GM23338 (cell line): ENCODE measurements around the gene BCDIN3D. TPM values are rescaled to one million over a fixed set of nuclear protein-coding genes. Genes with fewer than 3 reads are reported as not detected.

Source experiments
- ATAC-seq: fragments of 200-7000 bp; cut with Tn5 transposase; 3 replicates; pipeline ENCODE4 v1.9.1; 2020
- DNase-seq: peaks from one replicate; pipeline ENCODE4 v3.0.0-alpha.2; 2015; ENCODE audit warnings: low spot score
- H2AFZ ChIP-seq: fragments of 200-600 bp; sonication (generic); 2 replicates; pipeline ENCODE4 v1.8.0; 2016; ENCODE audit warnings: antibody characterized with exemption, mild to moderate bottlenecking, moderate library complexity
- H3F3A ChIP-seq: fragments of 200-600 bp; sonication (generic); replicated peaks from 2 replicates; pipeline ENCODE4 v1.8.0; 2017; ENCODE audit warnings: antibody characterized with exemption, mixed run types, low read depth
- H3K27ac ChIP-seq: fragments of 200-600 bp; sonication (generic); 2 replicates; pipeline ENCODE4 v1.6.1; 2016; ENCODE audit warnings: low read depth
- H3K27me3 ChIP-seq: fragments of 200-600 bp; sonication (generic); 2 replicates; pipeline ENCODE4 v1.8.0; 2016; ENCODE audit warnings: mild to moderate bottlenecking, mixed run types, moderate library complexity; ENCODE audit not compliant: insufficient read depth
- H3K36me3 ChIP-seq: fragments of 200-600 bp; sonication (generic); 2 replicates; pipeline ENCODE4 v1.8.0; 2016; ENCODE audit warnings: mild to moderate bottlenecking; ENCODE audit not compliant: insufficient read depth
- H3K4me1 ChIP-seq: fragments of 200-600 bp; sonication (generic); 2 replicates; pipeline ENCODE4 v1.8.0; 2016; ENCODE audit warnings: mild to moderate bottlenecking, moderate library complexity; ENCODE audit not compliant: insufficient read depth
- H3K4me2 ChIP-seq: fragments of 200-600 bp; sonication (generic); 2 replicates; pipeline ENCODE4 v1.7.1; 2017; ENCODE audit warnings: mixed run types
- H3K4me3 ChIP-seq: fragments of 200-600 bp; sonication (generic); 2 replicates; pipeline ENCODE4 v1.6.1; 2016; ENCODE audit warnings: mixed run types
- H3K79me2 ChIP-seq: fragments of 200-600 bp; sonication (generic); replicated peaks from 2 replicates; pipeline ENCODE4 v1.8.0; 2017; ENCODE audit warnings: mild to moderate bottlenecking; ENCODE audit not compliant: insufficient read depth
- H3K9me2 ChIP-seq: fragments of 200-600 bp; sonication (generic); 2 replicates; pipeline ENCODE4 v1.8.0; 2017; ENCODE audit not compliant: insufficient read depth
- H4K20me1 ChIP-seq: fragments of 200-600 bp; sonication (generic); replicated peaks from 2 replicates; pipeline ENCODE4 v1.8.0; 2017; ENCODE audit warnings: mild to moderate bottlenecking; ENCODE audit not compliant: insufficient read depth
- H3K27ac Mint-ChIP-seq: 2 replicates; pipeline ENCODE4 v1.8.0; 2020; ENCODE audit warnings: inconsistent platforms, mild to moderate bottlenecking, moderate library complexity, mixed read lengths
- H3K27me3 Mint-ChIP-seq: 3 replicates; pipeline ENCODE4 v1.8.0; 2022; ENCODE audit warnings: low read depth, mild to moderate bottlenecking, moderate library complexity, mixed read lengths, inconsistent platforms; ENCODE audit not compliant: insufficient read depth, poor library complexity
- H3K36me3 Mint-ChIP-seq: 3 replicates; pipeline ENCODE4 v1.8.0; 2021; ENCODE audit warnings: low read depth, mild to moderate bottlenecking, inconsistent platforms, moderate library complexity, mixed read lengths
- H3K4me1 Mint-ChIP-seq: 3 replicates; pipeline ENCODE4 v1.8.0; 2020; ENCODE audit warnings: mild to moderate bottlenecking, inconsistent platforms, mixed read lengths
- H3K4me3 Mint-ChIP-seq: 3 replicates; pipeline ENCODE4 v1.8.0; 2021; ENCODE audit warnings: moderate library complexity, mild to moderate bottlenecking, inconsistent platforms, mixed read lengths
- H3K9me3 Mint-ChIP-seq: 3 replicates; pipeline ENCODE4 v1.8.0; 2020; ENCODE audit warnings: moderate library complexity, mild to moderate bottlenecking, inconsistent platforms, mixed read lengths
- CREB1 ChIP-seq: fragments of 250-450 bp; sonication (Bioruptor Pico); IDR thresholded peaks from 2 replicates; pipeline ENCODE4 v1.5.0; 2020; ENCODE audit warnings: low read depth, mild to moderate bottlenecking, moderate library complexity
- EZH2 ChIP-seq: fragments of 200-600 bp; sonication (generic); IDR thresholded peaks from one replicate; pipeline ENCODE4 v1.8.0; 2017; ENCODE audit warnings: antibody characterized with exemption, mild to moderate bottlenecking, low read depth; ENCODE audit not compliant: unreplicated experiment
- EZH2phosphoT487 ChIP-seq: fragments of 200-600 bp; sonication (generic); IDR thresholded peaks from one replicate; pipeline ENCODE4 v1.8.1; 2018; ENCODE audit warnings: antibody characterized with exemption; ENCODE audit not compliant: unreplicated experiment
- JUNB ChIP-seq: IDR thresholded peaks from one replicate; pipeline ENCODE4 v1.6.1; 2016; ENCODE audit warnings: antibody characterized with exemption; ENCODE audit not compliant: unreplicated experiment
- NANOG ChIP-seq: IDR thresholded peaks from 2 replicates; pipeline ENCODE4 v1.6.1; 2016; ENCODE audit warnings: antibody characterized with exemption, borderline replicate concordance
- POLR2AphosphoS5 ChIP-seq: IDR thresholded peaks from 2 replicates; pipeline ENCODE4 v1.6.1; 2016; ENCODE audit warnings: antibody characterized with exemption, low read depth
- STAT1 ChIP-seq: IDR thresholded peaks from one replicate; pipeline ENCODE4 v1.6.1; 2016; ENCODE audit warnings: antibody characterized with exemption; ENCODE audit not compliant: unreplicated experiment
- ZNF114 ChIP-seq: fragments of 250-450 bp; sonication (Bioruptor Pico); IDR thresholded peaks from 2 replicates; pipeline ENCODE4 v1.5.0; 2020; ENCODE audit warnings: mild to moderate bottlenecking, moderate library complexity
- ZNF331 ChIP-seq: fragments of 250-450 bp; sonication (Bioruptor Pico); IDR thresholded peaks from 2 replicates; pipeline ENCODE4 v1.5.0; 2020; ENCODE audit warnings: low read depth, mild to moderate bottlenecking, moderate library complexity
- polyA plus RNA-seq: library from polyadenylated mRNA; unstranded; fragments of >200 nt; fragmentation: Nextera tagmentation; extraction: Ambion mirVana; gene quantifications from 2 replicates; pipeline ENCODE4 v1.2.1, GENCODE V29; 2016
- total RNA-seq: library from RNA; depleted of rRNA; stranded (reverse); fragments of >200 nt; shearing (Covaris generic); gene quantifications from 2 replicates; pipeline ENCODE4 v1.2.3, GENCODE V29; 2014
- TF ChIP-seq, protein P1 (sequence below): fragments of 250-450 bp; sonication (Bioruptor Pico); IDR thresholded peaks from 2 replicates; pipeline ENCODE4 v1.5.0; 2020; ENCODE audit warnings: mild to moderate bottlenecking, moderate library complexity
- TF ChIP-seq, protein P2 (sequence below): IDR thresholded peaks from one replicate; pipeline ENCODE4 v1.6.1; 2018; ENCODE audit warnings: antibody characterized with exemption; ENCODE audit not compliant: unreplicated experiment
- TF ChIP-seq, protein P3 (sequence below), 2 experiments: fragments of 200-600 bp in 1 of 2; sonication (generic) in 1 of 2; conservative IDR thresholded peaks; 2 replicates each; pipeline versions ENCODE4 v1.5.1 to v1.6.1; 2016 to 2017; ENCODE audit warnings: antibody characterized with exemption in 2 of 2, low read depth in 2 of 2, mild to moderate bottlenecking in 2 of 2, moderate library complexity in 1 of 2
- TF ChIP-seq, protein P4 (sequence below): IDR thresholded peaks from 2 replicates; pipeline ENCODE4 v1.6.1; 2016; ENCODE audit warnings: antibody characterized with exemption

Gene BCDIN3D
- total and polyA plus RNA-seq, 2 experiments from 2014 or later = 1.4 to 1.8 TPM

DNA sequence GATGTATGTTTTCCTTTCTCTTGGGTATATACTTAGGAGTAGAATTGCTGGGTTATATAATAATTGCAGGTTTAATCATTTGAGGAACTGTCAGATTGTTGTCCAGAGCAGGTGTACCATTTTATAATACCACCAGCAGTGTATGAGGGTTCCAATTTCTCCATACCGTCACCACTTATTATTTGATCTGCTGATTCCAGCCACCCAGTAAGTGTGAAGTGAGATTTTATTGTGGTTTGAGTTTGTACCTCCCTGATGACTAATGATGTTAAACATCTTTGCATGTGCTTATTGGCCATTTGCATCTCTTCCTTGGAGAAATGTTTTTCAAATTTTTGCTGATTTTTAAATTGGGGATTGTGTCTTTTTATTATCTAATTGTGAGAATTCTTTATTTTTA lies 29.8 kb downstream of the BCDIN3D start:
- Histone ChIP-seq H3K79me2 (peaks cover 32% of the 10 kb centered on the region), H3K9me2 (no peaks in the 10 kb centered on the region), H2AFZ (no peak overlapping the region), H3K36me3 (no peaks in the 10 kb centered on the region; the same call in 1 of the 2 replicates), H4K20me1 (peaks cover 8% of the 10 kb centered on the region), H3K27ac (no peak overlapping the region), H3K4me3 (no peak overlapping the region), H3F3A (peaks cover 4% of the 10 kb centered on the region; the same call in 1 of the 2 replicates), H3K4me1 (peaks cover 37% of the 10 kb centered on the region), H3K27me3 (no peaks in the 10 kb centered on the region), H3K4me2 (no peak overlapping the region)
- Mint-ChIP-seq H3K36me3 (peaks cover 3% of the 10 kb centered on the region; the same call in 1 of the 3 replicates), H3K4me1 (peaks cover 37% of the 10 kb centered on the region), H3K27ac (no peak overlapping the region), H3K4me3 (no peak overlapping the region), H3K27me3 (peaks cover 5% of the 10 kb centered on the region), H3K9me3 (no peaks in the 10 kb centered on the region)
- no peak for DNase-seq
- TF ChIP-seq NANOG (no peak), EZH2 (no peak), EZH2phosphoT487 (no peak), POLR2AphosphoS5 (no peak), CREB1 (CRISPR knock-in tag) (no peak), JUNB (no peak), STAT1 (no peak), ZNF331 (CRISPR knock-in tag) (no peak), ZNF114 (no peak)
- TF ChIP-seq, protein P1, sequence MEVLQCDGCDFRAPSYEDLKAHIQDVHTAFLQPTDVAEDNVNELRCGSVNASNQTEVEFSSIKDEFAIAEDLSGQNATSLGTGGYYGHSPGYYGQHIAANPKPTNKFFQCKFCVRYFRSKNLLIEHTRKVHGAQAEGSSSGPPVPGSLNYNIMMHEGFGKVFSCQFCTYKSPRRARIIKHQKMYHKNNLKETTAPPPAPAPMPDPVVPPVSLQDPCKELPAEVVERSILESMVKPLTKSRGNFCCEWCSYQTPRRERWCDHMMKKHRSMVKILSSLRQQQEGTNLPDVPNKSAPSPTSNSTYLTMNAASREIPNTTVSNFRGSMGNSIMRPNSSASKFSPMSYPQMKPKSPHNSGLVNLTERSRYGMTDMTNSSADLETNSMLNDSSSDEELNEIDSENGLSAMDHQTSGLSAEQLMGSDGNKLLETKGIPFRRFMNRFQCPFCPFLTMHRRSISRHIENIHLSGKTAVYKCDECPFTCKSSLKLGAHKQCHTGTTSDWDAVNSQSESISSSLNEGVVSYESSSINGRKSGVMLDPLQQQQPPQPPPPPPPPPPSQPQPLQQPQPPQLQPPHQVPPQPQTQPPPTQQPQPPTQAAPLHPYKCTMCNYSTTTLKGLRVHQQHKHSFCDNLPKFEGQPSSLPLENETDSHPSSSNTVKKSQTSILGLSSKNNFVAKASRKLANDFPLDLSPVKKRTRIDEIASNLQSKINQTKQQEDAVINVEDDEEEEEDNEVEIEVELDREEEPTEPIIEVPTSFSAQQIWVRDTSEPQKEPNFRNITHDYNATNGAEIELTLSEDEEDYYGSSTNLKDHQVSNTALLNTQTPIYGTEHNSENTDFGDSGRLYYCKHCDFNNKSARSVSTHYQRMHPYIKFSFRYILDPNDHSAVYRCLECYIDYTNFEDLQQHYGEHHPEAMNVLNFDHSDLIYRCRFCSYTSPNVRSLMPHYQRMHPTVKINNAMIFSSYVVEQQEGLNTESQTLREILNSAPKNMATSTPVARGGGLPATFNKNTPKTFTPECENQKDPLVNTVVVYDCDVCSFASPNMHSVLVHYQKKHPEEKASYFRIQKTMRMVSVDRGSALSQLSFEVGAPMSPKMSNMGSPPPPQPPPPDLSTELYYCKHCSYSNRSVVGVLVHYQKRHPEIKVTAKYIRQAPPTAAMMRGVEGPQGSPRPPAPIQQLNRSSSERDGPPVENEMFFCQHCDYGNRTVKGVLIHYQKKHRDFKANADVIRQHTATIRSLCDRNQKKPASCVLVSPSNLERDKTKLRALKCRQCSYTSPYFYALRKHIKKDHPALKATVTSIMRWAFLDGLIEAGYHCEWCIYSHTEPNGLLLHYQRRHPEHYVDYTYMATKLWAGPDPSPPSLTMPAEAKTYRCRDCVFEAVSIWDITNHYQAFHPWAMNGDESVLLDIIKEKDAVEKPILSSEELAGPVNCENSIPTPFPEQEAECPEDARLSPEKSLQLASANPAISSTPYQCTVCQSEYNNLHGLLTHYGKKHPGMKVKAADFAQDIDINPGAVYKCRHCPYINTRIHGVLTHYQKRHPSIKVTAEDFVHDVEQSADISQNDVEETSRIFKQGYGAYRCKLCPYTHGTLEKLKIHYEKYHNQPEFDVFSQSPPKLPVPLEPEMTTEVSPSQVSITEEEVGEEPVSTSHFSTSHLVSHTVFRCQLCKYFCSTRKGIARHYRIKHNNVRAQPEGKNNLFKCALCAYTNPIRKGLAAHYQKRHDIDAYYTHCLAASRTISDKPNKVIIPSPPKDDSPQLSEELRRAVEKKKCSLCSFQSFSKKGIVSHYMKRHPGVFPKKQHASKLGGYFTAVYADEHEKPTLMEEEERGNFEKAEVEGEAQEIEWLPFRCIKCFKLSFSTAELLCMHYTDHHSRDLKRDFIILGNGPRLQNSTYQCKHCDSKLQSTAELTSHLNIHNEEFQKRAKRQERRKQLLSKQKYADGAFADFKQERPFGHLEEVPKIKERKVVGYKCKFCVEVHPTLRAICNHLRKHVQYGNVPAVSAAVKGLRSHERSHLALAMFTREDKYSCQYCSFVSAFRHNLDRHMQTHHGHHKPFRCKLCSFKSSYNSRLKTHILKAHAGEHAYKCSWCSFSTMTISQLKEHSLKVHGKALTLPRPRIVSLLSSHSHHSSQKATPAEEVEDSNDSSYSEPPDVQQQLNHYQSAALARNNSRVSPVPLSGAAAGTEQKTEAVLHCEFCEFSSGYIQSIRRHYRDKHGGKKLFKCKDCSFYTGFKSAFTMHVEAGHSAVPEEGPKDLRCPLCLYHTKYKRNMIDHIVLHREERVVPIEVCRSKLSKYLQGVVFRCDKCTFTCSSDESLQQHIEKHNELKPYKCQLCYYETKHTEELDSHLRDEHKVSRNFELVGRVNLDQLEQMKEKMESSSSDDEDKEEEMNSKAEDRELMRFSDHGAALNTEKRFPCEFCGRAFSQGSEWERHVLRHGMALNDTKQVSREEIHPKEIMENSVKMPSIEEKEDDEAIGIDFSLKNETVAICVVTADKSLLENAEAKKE = no peak
- TF ChIP-seq, protein P2, sequence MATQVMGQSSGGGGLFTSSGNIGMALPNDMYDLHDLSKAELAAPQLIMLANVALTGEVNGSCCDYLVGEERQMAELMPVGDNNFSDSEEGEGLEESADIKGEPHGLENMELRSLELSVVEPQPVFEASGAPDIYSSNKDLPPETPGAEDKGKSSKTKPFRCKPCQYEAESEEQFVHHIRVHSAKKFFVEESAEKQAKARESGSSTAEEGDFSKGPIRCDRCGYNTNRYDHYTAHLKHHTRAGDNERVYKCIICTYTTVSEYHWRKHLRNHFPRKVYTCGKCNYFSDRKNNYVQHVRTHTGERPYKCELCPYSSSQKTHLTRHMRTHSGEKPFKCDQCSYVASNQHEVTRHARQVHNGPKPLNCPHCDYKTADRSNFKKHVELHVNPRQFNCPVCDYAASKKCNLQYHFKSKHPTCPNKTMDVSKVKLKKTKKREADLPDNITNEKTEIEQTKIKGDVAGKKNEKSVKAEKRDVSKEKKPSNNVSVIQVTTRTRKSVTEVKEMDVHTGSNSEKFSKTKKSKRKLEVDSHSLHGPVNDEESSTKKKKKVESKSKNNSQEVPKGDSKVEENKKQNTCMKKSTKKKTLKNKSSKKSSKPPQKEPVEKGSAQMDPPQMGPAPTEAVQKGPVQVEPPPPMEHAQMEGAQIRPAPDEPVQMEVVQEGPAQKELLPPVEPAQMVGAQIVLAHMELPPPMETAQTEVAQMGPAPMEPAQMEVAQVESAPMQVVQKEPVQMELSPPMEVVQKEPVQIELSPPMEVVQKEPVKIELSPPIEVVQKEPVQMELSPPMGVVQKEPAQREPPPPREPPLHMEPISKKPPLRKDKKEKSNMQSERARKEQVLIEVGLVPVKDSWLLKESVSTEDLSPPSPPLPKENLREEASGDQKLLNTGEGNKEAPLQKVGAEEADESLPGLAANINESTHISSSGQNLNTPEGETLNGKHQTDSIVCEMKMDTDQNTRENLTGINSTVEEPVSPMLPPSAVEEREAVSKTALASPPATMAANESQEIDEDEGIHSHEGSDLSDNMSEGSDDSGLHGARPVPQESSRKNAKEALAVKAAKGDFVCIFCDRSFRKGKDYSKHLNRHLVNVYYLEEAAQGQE = no peak
- TF ChIP-seq, protein P3, sequence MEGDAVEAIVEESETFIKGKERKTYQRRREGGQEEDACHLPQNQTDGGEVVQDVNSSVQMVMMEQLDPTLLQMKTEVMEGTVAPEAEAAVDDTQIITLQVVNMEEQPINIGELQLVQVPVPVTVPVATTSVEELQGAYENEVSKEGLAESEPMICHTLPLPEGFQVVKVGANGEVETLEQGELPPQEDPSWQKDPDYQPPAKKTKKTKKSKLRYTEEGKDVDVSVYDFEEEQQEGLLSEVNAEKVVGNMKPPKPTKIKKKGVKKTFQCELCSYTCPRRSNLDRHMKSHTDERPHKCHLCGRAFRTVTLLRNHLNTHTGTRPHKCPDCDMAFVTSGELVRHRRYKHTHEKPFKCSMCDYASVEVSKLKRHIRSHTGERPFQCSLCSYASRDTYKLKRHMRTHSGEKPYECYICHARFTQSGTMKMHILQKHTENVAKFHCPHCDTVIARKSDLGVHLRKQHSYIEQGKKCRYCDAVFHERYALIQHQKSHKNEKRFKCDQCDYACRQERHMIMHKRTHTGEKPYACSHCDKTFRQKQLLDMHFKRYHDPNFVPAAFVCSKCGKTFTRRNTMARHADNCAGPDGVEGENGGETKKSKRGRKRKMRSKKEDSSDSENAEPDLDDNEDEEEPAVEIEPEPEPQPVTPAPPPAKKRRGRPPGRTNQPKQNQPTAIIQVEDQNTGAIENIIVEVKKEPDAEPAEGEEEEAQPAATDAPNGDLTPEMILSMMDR (conservative IDR thresholded peaks at IDR 0.05; ENCODE audit: low read depth in 2 of 2) = no peak
- TF ChIP-seq, protein P4, sequence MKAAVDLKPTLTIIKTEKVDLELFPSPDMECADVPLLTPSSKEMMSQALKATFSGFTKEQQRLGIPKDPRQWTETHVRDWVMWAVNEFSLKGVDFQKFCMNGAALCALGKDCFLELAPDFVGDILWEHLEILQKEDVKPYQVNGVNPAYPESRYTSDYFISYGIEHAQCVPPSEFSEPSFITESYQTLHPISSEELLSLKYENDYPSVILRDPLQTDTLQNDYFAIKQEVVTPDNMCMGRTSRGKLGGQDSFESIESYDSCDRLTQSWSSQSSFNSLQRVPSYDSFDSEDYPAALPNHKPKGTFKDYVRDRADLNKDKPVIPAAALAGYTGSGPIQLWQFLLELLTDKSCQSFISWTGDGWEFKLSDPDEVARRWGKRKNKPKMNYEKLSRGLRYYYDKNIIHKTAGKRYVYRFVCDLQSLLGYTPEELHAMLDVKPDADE = no peak
- ATAC-seq = no peak
